IPS DF 6.9 (cell line): ENCODE data around the gene ACP5.

Experiments
- DNase-seq: peaks from one replicate; pipeline ENCODE4 v3.0.0-alpha.2; 2013; ENCODE audit warnings: low read depth, low spot score
- H3K27ac ChIP-seq: one replicate; pipeline ENCODE4 v1.5.1; 2013; ENCODE audit warnings: low read length, control low read depth
- H3K27me3 ChIP-seq: 2 replicates; pipeline ENCODE4 v1.6.1; 2013; ENCODE audit warnings: mild to moderate bottlenecking, low read length; ENCODE audit not compliant: control insufficient read depth, insufficient read depth
- H3K36me3 ChIP-seq: 2 replicates; pipeline ENCODE4 v1.6.1; 2013; ENCODE audit warnings: low read length; ENCODE audit not compliant: control insufficient read depth, insufficient read depth
- H3K4me1 ChIP-seq: 2 replicates; pipeline ENCODE4 v1.6.1; 2013; ENCODE audit warnings: low read length; ENCODE audit not compliant: control insufficient read depth, insufficient read depth
- H3K4me3 ChIP-seq: 2 replicates; pipeline ENCODE4 v1.5.1; 2013; ENCODE audit warnings: mild to moderate bottlenecking, low read length
- H3K9me3 ChIP-seq: 2 replicates; pipeline ENCODE4 v1.6.1; 2013; ENCODE audit warnings: low read length, inconsistent platforms; ENCODE audit not compliant: control insufficient read depth, insufficient read depth
- WGBS: extraction: QIAGEN DNeasy Blood & Tissue Kit; methylation state at CpG from one replicate; pipeline ENCODE4 v1.1.7; 2013; ENCODE audit warnings: mixed read lengths, missing lambda C conversion rate; ENCODE audit not compliant: insufficient read length, insufficient coverage; 5-methylcytosine and 5-hydroxymethylcytosine counted together

Gene ACP5

GRCh38 chr19:11547929-11548700 lies 29.3 kb downstream of the ACP5 start:
- Histone ChIP-seq H3K9me3 (no peaks in the 10 kb centered on the region), H3K4me3 (no peak overlapping the region), H3K36me3 (peaks cover 2% of the 10 kb centered on the region; the same call in 1 of the 2 replicates), H3K27ac (no peak overlapping the region), H3K27me3 (no peaks in the 10 kb centered on the region), H3K4me1 (no peaks in the 10 kb centered on the region)
- WGBS, result no CpG with 5 or more reads among the region's 14 CpGs
- DNase-seq, result no peak

- Histone ChIP-seq H3K27ac (no peak overlapping the region), H3K36me3 (no peaks in the 10 kb centered on the region), H3K27me3 (no peaks in the 10 kb centered on the region), H3K9me3 (no peaks in the 10 kb centered on the region), H3K4me1 (peaks cover 6% of the 10 kb centered on the region), H3K4me3 (no peak overlapping the region)
- WGBS, result no CpG with 5 or more reads among the region's 3 CpGs
- DNase-seq, result no peak
These were observed 36.2 kb downstream of the ACP5 start for GRCh38 chr19:11541238-11541637.

- Histone ChIP-seq H3K9me3 (no peaks in the 10 kb centered on the region), H3K4me1 (peaks cover 6% of the 10 kb centered on the region), H3K27ac (no peak overlapping the region), H3K36me3 (no peaks in the 10 kb centered on the region), H3K27me3 (no peaks in the 10 kb centered on the region), H3K4me3 (no peak overlapping the region)
- no peak for DNase-seq
- WGBS, result no CpG with 5 or more reads among the region's 5 CpGs
These were observed 36.8 kb downstream of the ACP5 start for GRCh38 chr19:11540645-11541044.

- H3K27me3 ChIP-seq, result no peaks in the 10 kb centered on the region
- peak overlapping the region; percentile 21; the same call in 1 of the 2 replicates for H3K4me3 ChIP-seq
- H3K27ac ChIP-seq, result no peak overlapping the region
- H3K4me1 ChIP-seq, result peaks cover 8% of the 10 kb centered on the region
- WGBS, result no CpG with 5 or more reads among the region's 36 CpGs
- H3K9me3 ChIP-seq, result no peaks in the 10 kb centered on the region
- H3K36me3 ChIP-seq, result no peaks in the 10 kb centered on the region
- no peak for DNase-seq
These were observed 37.7 kb downstream of the ACP5 start for GRCh38 chr19:11539495-11540365.

- DNase-seq, result no peak
- Histone ChIP-seq H3K27me3 (no peaks in the 10 kb centered on the region), H3K9me3 (no peaks in the 10 kb centered on the region), H3K27ac (no peak within 1 kb of the TSS), H3K4me1 (peaks cover 8% of the 10 kb centered on the region), H3K36me3 (no peaks in the 10 kb centered on the region), H3K4me3 (peak within 1 kb of the TSS; percentile 47; the same call in 1 of the 2 replicates)
- no CpG with 5 or more reads among the region's 21 CpGs for WGBS
These were observed 39.0 kb downstream of the ACP5 start, which contains the start of gene CNN1 for GRCh38 chr19:11538232-11539036. Gene CNN1, plus strand, starts transcription at chr19:11538851. Its CDS starts 77 bp downstream, at chr19:11538928.

- WGBS, result no CpG with 5 or more reads among the region's 54 CpGs
These were observed 41.5 kb downstream of the ACP5 start for GRCh38 chr19:11535792-11536595.

GRCh38 chr19:11534948-11535347 lies 42.5 kb downstream of the ACP5 start:
- whole genome bisulfite sequencing, result no CpG with 5 or more reads among the region's 5 CpGs
- no peak overlapping the region for H3K4me3 ChIP-seq
- H3K9me3 ChIP-seq, result no peaks in the 10 kb centered on the region
- H3K27me3 ChIP-seq, result no peaks in the 10 kb centered on the region
- no peak for DNase-seq
- H3K4me1 ChIP-seq, result peaks cover 8% of the 10 kb centered on the region
- no peaks in the 10 kb centered on the region for H3K36me3 ChIP-seq
- no peak overlapping the region for H3K27ac ChIP-seq

More at GRCh38 chr19:11535792-11536595, 41.5 kb downstream of the ACP5 start:
- Histone ChIP-seq H3K27me3 (no peaks in the 10 kb centered on the region), H3K27ac (no peak overlapping the region), H3K4me1 (peaks cover 8% of the 10 kb centered on the region), H3K36me3 (no peaks in the 10 kb centered on the region), H3K9me3 (no peaks in the 10 kb centered on the region), H3K4me3 (peak overlapping the region; percentile 28; the same call in 1 of the 2 replicates)
- DNase-seq, result no peak

- no peak overlapping the region for H3K27ac ChIP-seq
- no peaks in the 10 kb centered on the region for H3K36me3 ChIP-seq
- H3K9me3 ChIP-seq, result no peaks in the 10 kb centered on the region
- no peaks in the 10 kb centered on the region for H3K27me3 ChIP-seq
- no peak overlapping the region for H3K4me3 ChIP-seq
- no peak for DNase-seq
- peaks cover 8% of the 10 kb centered on the region for H3K4me1 ChIP-seq
- WGBS, result no CpG with 5 or more reads among the region's 1 CpG
These were observed 42.9 kb downstream of the ACP5 start for GRCh38 chr19:11534538-11534937.

GRCh38 chr19:11530432-11530831 lies 47.0 kb downstream of the ACP5 start:
- no peaks in the 10 kb centered on the region for H3K27me3 ChIP-seq
- H3K36me3 ChIP-seq, result no peaks in the 10 kb centered on the region
- H3K9me3 ChIP-seq, result no peaks in the 10 kb centered on the region
- H3K4me3 ChIP-seq, result no peak overlapping the region
- peaks cover under 1% of the 10 kb centered on the region; the same call in 1 of the 2 replicates for H3K4me1 ChIP-seq
- WGBS, result no CpG with 5 or more reads among the region's 9 CpGs
- no peak overlapping the region for H3K27ac ChIP-seq
- DNase-seq, result peak; percentile 89
